Spleen (tissue), 11 donors: Measurements from ENCODE around the gene FGF5. TPM values are rescaled to one million over a fixed set of nuclear protein-coding genes. Genes with fewer than 3 reads are reported as not detected.
"Not testable (repeated sequence)": the region's sequence is repeated elsewhere in the genome, so short reads cannot be mapped to it uniquely, and the experiment has no call there.

Experiments used
- DNase-seq: peaks from one replicate; pipeline ENCODE4 v3.0.0-alpha.2; 2020
- H3K27ac ChIP-seq, 8 donors: fragments of 200-600 bp; sonication (generic) in 7 of 8; 1 replicate in 4 of 8; 2 replicates in 4 of 8; pipeline versions ENCODE4 v1.5.0 to v1.8.0; 2016 to 2021; ENCODE audit warnings: inconsistent platforms in 4 of 8, mild to moderate bottlenecking in 4 of 8, moderate library complexity in 1 of 8
- H3K27me3 ChIP-seq, 7 donors: fragments of 200-600 bp; sonication (generic) in 6 of 7; replicated peaks in 1 of 7; 1 replicate in 4 of 7; 2 replicates in 3 of 7; pipeline versions ENCODE4 v1.5.0 to v1.8.0; 2016 to 2021; ENCODE audit warnings: inconsistent platforms in 3 of 7, mild to moderate bottlenecking in 1 of 7
- H3K36me3 ChIP-seq, 6 donors: fragments of 200-600 bp; sonication (generic) in 5 of 6; 1 replicate in 4 of 6; 2 replicates in 2 of 6; pipeline versions ENCODE4 v1.5.0 to v1.8.0; 2016 to 2021; ENCODE audit warnings: inconsistent platforms in 2 of 6
- H3K4me1 ChIP-seq, 6 donors: fragments of 200-600 bp; sonication (generic) in 5 of 6; 1 replicate in 3 of 6; 2 replicates in 3 of 6; pipeline versions ENCODE4 v1.5.0 to v1.8.0; 2016 to 2021; ENCODE audit warnings: inconsistent platforms in 3 of 6
- H3K4me3 ChIP-seq, 8 donors: fragments of 200-600 bp; sonication (generic) in 7 of 8; 1 replicate in 4 of 8; 2 replicates in 4 of 8; pipeline versions ENCODE4 v1.5.0 to v1.8.0; 2016 to 2021; ENCODE audit warnings: inconsistent platforms in 4 of 8, mild to moderate bottlenecking in 4 of 8, moderate library complexity in 2 of 8
- H3K9me3 ChIP-seq, 8 donors: fragments of 200-600 bp; sonication (generic) in 7 of 8; 1 replicate in 4 of 8; 2 replicates in 4 of 8; pipeline versions ENCODE4 v1.5.0 to v1.8.0; 2016 to 2021; ENCODE audit warnings: inconsistent platforms in 4 of 8
- POLR2A ChIP-seq, 3 donors: fragments of 450-650 bp; IDR thresholded peaks; one replicate each; pipeline ENCODE4 v1.5.1; 2017; ENCODE audit warnings: antibody characterized with exemption in 3 of 3, mild to moderate bottlenecking in 1 of 3
- POLR2AphosphoS5 ChIP-seq, 3 donors: sonication (generic); formaldehyde crosslinking; IDR thresholded peaks; one replicate each; pipeline ENCODE4 v1.5.1; 2017; ENCODE audit warnings: antibody characterized with exemption in 3 of 3
- WGBS, 5 donors: extraction: QIAGEN DNeasy Blood & Tissue Kit in 3 of 5; methylation state at CpG; one replicate each; pipeline versions ENCODE4 v1.1.5 to v1.1.7; 2013 to 2018; 5-methylcytosine and 5-hydroxymethylcytosine counted together
- intact Hi-C: fragments of 100-400 bp; cut with DNase I; formaldehyde crosslinking; loops from one replicate; pipeline ENCODE4 v1.15.0; 2023; ENCODE audit warnings: low total_unique reads
- polyA plus RNA-seq, 3 donors: library from polyadenylated mRNA; stranded (reverse); fragments of 200-250 nt; gene quantifications; one replicate each; pipeline ENCODE4 v1.2.1, GENCODE V29; 2013
- total RNA-seq, 7 donors: library from RNA; depleted of rRNA in 3 of 7; stranded (reverse); fragments of >200 nt in 3 of 7; fragmentation: NEBNext Ultra II Directional in 4 of 7; extraction: Animal tissue kit (Norgen Biotek cat#: 25700) in 4 of 7; gene quantifications; one replicate each; pipeline versions ENCODE4 v1.1.0 to v1.2.1, GENCODE V29; 2016 to 2021
- TF ChIP-seq, protein P1 (sequence below), 11 experiments: fragments of 200-600 bp in 7 of 11; fragments of 450-650 bp in 4 of 11; sonication (generic) in 4 of 11; IDR thresholded peaks in 8 of 11; conservative IDR thresholded peaks in 3 of 11; 1 replicate in 7 of 11; 2 replicates in 4 of 11; pipeline versions ENCODE4 v1.4.0 to v1.8.0; 2016 to 2021; ENCODE audit warnings: antibody characterized with exemption in 11 of 11, inconsistent platforms in 4 of 11, mild to moderate bottlenecking in 1 of 11
- donor health status: healthy with polysubstance abuse.
- donor health status: DM: no; HTN: no; CAD: no; lungs with moderate emphysema.
- donor health status: DM: no; HTN: no; CAD: no.
- donor health status: Bipolar disorder and iron deficiency.
- donor health status: healthy.
- donor health status: DM: no; HTN: no; CAD: no.
- donor health status: DM: yes; HTN: yes; CAD: no.

FGF5 gene
- total and polyA plus RNA-seq, 10 donors = 0.06 TPM; not detected in 9

DNA sequence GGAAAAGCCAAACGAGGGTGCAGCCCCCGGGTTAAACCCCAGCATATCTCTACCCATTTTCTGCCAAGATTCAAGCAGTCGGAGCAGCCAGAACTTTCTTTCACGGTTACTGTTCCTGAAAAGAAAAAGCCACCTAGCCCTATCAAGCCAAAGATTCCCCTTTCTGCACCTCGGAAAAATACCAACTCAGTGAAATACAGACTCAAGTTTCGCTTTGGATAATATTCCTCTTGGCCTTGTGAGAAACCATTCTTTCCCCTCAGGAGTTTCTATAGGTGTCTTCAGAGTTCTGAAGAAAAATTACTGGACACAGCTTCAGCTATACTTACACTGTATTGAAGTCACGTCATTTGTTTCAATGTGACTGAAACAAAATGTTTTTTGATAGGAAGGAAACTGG is 20.0 kb downstream of the FGF5 start:
- Histone ChIP-seq H3K4me3 (no peak overlapping the region), H3K27me3 (peaks cover 0 to 22% (median 0%) of the 10 kb centered on the region in 7 donors), H3K9me3 (no peaks in the 10 kb centered on the region), H3K4me1 (no peaks in the 10 kb centered on the region), H3K36me3 (no peaks in the 10 kb centered on the region), H3K27ac (no peak overlapping the region)
- WGBS, 5 donors = 72 to 81% (median 76%) methylated on average over 7 of the region's 7 CpGs
- TF ChIP-seq, protein P1, sequence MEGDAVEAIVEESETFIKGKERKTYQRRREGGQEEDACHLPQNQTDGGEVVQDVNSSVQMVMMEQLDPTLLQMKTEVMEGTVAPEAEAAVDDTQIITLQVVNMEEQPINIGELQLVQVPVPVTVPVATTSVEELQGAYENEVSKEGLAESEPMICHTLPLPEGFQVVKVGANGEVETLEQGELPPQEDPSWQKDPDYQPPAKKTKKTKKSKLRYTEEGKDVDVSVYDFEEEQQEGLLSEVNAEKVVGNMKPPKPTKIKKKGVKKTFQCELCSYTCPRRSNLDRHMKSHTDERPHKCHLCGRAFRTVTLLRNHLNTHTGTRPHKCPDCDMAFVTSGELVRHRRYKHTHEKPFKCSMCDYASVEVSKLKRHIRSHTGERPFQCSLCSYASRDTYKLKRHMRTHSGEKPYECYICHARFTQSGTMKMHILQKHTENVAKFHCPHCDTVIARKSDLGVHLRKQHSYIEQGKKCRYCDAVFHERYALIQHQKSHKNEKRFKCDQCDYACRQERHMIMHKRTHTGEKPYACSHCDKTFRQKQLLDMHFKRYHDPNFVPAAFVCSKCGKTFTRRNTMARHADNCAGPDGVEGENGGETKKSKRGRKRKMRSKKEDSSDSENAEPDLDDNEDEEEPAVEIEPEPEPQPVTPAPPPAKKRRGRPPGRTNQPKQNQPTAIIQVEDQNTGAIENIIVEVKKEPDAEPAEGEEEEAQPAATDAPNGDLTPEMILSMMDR (IDR thresholded peaks at IDR 0.05 in 8 of 11, conservative IDR thresholded peaks at IDR 0.05 in 3 of 11) = no peak
- TF ChIP-seq POLR2AphosphoS5 (IDR thresholded peaks at IDR 0.05) = no peak
- no peak for TF ChIP-seq POLR2A (IDR thresholded peaks at IDR 0.05)
- no peak for DNase-seq
- intact Hi-C loops = no loop called here

DNA sequence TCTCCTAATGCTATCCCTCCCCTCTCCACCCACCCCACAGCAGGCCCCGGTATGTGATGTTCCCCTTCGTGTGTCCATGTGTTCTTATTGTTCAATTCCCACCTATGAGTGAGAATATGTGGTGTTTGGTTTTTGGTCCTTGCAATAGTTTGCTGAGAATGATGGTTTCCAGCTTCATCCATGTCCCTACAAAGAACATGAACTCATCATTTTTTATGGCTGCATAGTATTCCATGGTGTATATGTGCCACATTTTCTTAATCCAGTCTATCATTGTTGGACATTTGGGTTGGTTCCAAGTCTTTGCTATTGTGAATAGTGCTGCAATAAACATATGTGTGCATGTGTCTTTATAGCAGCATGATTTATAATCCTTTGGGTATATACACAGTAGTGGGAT is 24.2 kb downstream of the FGF5 start:
- intact Hi-C loops = not testable (repeated sequence)
- 89 to 96% (median 93%) methylated on average over 2 of the region's 2 CpGs for WGBS, 5 donors

DNA sequence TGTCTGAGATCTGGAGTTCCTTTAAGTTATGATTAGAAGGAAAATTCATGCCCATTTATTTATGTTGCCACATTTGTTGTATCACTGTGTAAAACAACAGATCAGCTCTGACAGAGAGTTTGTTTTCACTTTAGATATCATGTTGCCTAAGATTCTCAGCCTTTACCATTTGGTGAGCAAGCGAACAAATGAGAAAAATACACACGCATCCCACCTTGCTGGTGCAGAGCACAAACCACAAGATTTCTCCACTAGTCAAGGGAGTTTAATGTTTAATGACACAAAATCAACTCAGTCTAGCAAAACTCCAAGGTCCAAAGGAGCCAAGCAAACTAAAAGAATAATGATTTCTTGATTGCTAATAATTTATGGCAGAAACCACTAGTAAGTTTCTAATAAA is 27.7 kb downstream of the FGF5 start:
- H3K9me3 ChIP-seq = no peaks in the 10 kb centered on the region
- 88 to 97% (median 96%) methylated on average over 2 of the region's 2 CpGs for WGBS, 5 donors
- H3K27ac ChIP-seq = no peak overlapping the region
- peaks cover 0 to 9% (median 0%) of the 10 kb centered on the region in 7 donors for H3K27me3 ChIP-seq
- intact Hi-C loops = no loop called here
- H3K4me3 ChIP-seq = no peak overlapping the region
- TF ChIP-seq, protein P1 (IDR thresholded peaks at IDR 0.05 in 8 of 11, conservative IDR thresholded peaks at IDR 0.05 in 3 of 11) = no peak
- TF ChIP-seq POLR2AphosphoS5 (IDR thresholded peaks at IDR 0.05) = no peak
- TF ChIP-seq POLR2A (IDR thresholded peaks at IDR 0.05) = no peak
- H3K36me3 ChIP-seq = no peaks in the 10 kb centered on the region
- H3K4me1 ChIP-seq = no peaks in the 10 kb centered on the region
- DNase-seq = no peak

More for the DNA sequence above, 24.2 kb downstream of the FGF5 start:
- not testable (repeated sequence) for H3K4me3 ChIP-seq, H3K27ac ChIP-seq, H3K36me3 ChIP-seq, H3K4me1 ChIP-seq, H3K9me3 ChIP-seq, DNase-seq
- peaks cover 0 to 20% (median 0%) of the 10 kb centered on the region in 7 donors for H3K27me3 ChIP-seq

DNA sequence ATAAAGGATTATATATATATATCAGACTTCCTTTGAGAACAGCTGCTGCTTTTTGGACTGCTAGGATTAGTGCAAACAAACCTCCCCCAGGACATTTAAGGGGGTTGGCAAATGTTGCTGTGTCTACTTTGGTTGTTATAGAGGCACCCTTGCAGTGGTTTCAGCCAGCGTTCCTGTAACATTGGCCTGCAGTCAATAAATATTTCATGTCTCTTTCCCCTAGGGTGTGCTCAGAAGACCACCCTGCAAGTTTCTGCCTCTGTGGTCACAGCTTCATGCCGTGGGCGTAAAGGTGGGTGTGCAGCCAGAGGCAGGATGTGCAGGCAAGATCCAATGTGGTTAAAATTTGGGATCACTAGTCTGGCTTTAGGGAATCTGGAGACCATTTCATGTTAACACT is 28.9 kb downstream of the FGF5 start:
- H3K9me3 ChIP-seq = no peaks in the 10 kb centered on the region
- TF ChIP-seq, protein P1 (IDR thresholded peaks at IDR 0.05 in 8 of 11, conservative IDR thresholded peaks at IDR 0.05 in 3 of 11) = no peak
- no peak for TF ChIP-seq POLR2A (IDR thresholded peaks at IDR 0.05)
- TF ChIP-seq POLR2AphosphoS5 (IDR thresholded peaks at IDR 0.05) = no peak
- H3K27ac ChIP-seq = no peak overlapping the region
- H3K4me3 ChIP-seq = no peak overlapping the region
- intact Hi-C loops = no loop called here
- WGBS, 5 donors = 71 to 90% (median 80%) methylated on average over 3 of the region's 3 CpGs
- H3K36me3 ChIP-seq = no peaks in the 10 kb centered on the region
- H3K27me3 ChIP-seq = peaks cover 0 to 9% (median 0%) of the 10 kb centered on the region in 7 donors
- H3K4me1 ChIP-seq = no peaks in the 10 kb centered on the region
- DNase-seq = no peak

DNA sequence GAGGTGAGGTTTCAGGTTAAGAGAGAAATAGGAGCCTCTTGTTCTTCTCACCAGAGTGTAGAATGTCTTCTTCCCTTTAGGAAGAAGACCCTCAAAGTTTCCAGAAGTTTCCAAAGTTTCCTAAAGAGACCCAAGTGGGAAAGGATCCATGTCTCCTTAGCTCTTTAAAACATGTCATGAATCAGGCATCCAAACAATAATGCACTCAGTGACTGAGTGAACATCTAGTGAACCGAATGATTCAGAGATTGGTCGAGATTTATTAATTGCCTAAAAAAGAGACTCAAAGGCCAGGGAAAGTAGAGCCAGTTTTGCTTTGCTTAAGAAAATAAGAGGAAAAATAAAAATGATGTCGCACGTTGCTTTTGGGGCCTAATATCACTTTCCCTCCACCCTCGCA is 29.4 kb downstream of the FGF5 start:
- intact Hi-C loops = no loop called here
- 91 to 96% (median 92%) methylated on average over 5 of the region's 5 CpGs for WGBS, 5 donors
- Histone ChIP-seq H3K27ac (no peak overlapping the region), H3K4me3 (no peak overlapping the region), H3K9me3 (no peaks in the 10 kb centered on the region), H3K27me3 (peaks cover 0 to 13% (median 0%) of the 10 kb centered on the region in 7 donors), H3K36me3 (no peaks in the 10 kb centered on the region), H3K4me1 (no peaks in the 10 kb centered on the region)
- TF ChIP-seq POLR2AphosphoS5 (IDR thresholded peaks at IDR 0.05) = no peak
- no peak for TF ChIP-seq POLR2A (IDR thresholded peaks at IDR 0.05)
- TF ChIP-seq, protein P1 (IDR thresholded peaks at IDR 0.05 in 8 of 11, conservative IDR thresholded peaks at IDR 0.05 in 3 of 11) = no peak
- DNase-seq = no peak
